GM19043 (cell line): ENCODE measurements around the gene NTM.

Experiments
- ATAC-seq: cut with Tn5 transposase; IDR thresholded peaks from one replicate; pipeline ENCODE4 v1.9.1; 2021; ENCODE audit warnings: low read depth; ENCODE audit not compliant: unreplicated experiment

Gene NTM

DNA sequence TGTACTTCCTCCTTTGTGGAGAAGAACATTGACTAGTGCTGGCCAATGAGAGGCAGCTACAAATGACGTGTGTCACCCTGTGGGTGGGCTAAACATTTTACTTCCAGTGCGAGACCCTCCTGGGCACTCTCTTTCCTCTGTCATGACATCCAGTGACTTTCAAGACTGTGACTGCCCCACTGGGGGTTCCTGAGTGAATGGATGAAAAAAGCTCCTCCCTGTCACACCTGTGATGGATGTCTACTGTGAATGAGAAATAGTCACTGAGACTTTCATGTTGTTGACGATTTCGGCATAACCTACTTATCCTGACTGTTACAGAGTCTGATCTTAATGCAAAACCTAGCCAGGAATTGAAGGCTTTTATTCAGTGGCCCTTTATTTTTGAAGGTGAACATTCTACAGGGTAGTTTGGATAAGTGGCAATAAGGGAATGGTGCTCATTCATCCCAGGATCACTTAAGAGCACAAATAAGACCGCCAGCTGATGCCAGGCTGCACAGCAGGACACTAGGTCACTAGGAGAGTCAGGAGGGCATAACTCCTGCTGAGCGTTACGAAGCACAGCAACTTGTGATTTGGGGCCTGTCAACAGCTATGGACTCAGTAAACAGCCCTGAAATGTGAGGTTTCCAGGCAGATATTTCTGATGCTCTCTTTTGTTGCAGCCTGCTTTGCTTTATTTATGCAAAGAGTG, 636.6 kb downstream of the NTM start:
- ATAC-seq: no peak

DNA sequence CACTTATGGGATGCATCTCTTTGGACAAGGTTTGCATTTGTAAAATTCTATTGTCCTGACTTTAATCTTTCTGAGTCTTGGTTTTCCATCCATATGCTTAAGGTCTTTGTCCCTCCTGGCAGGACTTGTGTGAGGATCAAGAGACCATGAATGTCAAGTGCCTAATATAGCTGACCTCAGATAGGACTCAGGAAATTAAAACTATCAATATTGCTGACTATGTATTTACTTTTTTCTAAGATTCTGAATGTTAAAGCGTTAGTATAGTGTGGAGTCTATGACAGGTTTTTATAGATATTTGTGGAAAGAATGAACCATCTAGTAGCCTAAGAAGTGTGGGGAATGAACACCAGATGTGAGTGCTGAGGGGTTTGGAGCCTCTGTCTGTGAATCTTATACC, 637.8 kb downstream of the NTM start:
- no peak for ATAC-seq

DNA sequence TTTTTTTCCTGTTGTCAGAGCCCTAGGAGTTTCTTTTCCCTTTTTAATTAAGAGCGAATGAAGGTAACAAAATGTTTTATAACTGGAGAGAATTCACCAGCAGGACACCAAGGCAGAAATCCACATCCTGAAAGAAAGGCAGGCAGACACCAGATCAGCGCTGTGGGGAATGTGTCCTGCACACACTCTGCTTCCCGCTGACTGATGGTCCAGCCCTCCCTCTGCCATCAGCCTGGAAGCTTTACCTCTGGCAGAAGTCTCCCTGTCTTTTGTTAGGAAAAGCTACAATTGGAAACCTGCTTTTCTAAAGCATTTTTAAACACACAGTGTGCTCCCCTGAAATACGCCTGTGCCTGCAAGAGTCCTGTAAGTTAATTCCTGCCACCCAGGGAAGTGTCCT, 638.5 kb downstream of the NTM start:
- ATAC-seq: no peak

DNA sequence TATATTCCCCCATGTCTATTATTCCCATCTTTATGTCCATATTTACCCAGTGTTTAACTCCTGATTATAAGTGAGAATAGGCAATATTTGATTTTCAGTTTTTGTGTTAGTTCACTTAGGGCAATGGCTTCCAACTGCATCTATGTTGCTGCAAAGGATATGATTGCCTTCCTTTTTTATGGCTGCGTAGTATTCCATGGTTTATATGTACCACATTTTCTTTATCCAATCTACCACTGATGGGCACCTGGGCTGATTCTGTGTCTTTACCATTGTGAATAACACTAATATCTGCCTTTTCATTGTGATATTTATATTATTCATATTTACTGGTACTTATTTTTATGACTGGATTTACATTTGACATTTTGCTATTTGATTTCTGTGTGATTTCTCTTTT, 649.6 kb downstream of the NTM start:
- no peak for ATAC-seq

DNA sequence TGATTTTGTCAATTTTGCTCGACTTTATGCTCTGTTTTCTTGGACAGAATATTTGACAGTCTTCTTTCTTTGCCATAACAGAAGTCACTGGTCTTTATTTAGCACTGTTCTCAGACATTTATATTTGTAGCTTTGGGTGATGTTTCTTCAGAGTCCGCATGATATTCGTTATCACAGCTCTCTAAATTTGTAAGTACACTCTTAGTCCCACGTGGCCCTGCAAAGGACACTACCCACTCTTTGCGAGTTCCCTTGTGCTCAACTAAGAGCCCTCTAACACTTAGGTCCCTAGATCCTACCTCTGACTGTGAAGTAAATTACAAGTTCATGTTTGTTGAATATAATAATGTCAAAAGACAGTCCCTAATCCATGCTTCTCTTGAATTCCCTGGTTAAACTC, 651.9 kb downstream of the NTM start:
- no peak for ATAC-seq

DNA sequence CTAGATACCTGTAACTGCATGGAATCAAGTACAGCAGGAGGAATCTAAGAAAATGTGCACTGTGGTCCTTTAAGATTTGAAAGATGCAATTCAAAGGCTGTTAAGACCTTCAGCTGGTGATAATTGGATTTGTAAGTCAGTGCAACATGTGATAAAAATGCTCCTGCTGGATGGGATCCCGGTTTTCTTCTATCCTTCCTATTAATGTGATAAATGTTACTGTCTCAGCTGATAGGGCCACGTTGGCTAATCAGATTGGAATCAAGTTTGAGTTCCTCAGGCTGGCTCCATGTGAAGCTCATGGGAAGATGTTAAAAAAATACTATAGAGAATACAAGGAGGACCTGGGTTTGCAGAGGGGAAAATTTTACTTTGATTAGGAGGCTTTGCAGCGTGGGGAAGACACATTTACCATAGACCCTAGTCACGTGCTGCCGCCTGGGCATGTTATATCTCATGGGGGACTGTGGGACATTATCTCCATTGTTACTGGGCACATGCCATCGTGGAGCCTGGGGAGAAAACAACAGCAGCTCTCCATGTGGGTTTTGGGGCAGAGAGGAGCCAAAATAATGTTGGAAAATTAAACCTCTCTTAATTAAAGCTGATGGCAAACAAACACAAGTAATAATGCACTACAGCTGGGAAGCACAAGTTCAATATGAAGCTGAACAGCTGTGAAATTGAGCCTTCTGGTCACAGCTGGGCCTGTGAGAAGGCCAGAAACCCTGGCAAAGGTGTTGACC, 652.5 kb downstream of the NTM start:
- no peak for ATAC-seq

DNA sequence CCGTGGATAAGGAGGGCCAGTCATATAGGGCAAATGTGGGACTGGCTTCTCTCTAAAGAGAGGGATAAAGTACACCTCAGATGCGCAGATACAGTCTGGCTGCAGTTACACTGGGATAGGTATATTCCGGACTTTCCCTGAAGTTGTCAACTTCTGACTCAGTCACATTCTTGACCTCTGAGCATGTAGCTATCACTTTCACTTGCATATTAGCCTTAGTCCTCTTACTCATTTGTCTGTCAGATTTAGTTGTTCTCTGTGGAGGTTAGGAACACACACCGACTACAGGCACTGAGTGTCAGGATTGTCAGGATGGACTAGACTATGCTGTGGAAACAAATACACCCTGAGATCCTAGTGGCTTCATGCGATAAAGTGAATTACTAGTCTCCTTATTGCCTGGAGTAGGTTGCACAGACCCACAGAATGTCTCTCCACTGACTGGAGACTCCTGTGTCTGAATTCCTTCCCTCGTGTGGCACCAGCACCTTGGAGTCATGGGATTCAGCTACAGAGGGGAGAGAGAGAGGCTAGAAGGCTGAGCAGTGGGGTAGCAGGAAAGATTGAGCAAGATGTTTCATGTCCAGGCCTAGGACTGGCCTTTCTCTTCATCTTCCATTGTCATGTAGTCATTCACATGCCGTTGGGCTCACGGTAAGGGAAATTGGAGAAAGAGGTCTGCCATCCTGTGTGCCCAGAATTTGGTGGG, 654.3 kb downstream of the NTM start:
- ATAC-seq: no peak

DNA sequence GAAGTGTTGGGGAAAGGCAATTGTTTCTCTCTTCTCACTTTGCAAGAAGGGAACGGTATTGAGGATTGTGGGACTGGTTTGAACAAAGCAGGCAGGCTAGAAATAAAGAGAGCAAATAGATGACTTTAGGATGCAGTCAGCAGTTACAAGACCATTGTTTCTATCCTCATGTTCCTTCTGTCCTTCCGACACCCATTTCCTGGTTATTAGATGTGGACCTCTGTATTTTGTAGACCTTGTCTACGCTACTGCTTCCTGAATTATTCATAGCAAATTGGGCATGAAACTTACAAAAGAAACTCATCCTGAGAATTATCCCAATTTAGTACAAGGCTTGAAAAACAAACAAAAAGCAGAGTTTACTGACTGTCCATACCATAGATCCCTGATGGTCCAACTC, 656.3 kb downstream of the NTM start:
- ATAC-seq: no peak

DNA sequence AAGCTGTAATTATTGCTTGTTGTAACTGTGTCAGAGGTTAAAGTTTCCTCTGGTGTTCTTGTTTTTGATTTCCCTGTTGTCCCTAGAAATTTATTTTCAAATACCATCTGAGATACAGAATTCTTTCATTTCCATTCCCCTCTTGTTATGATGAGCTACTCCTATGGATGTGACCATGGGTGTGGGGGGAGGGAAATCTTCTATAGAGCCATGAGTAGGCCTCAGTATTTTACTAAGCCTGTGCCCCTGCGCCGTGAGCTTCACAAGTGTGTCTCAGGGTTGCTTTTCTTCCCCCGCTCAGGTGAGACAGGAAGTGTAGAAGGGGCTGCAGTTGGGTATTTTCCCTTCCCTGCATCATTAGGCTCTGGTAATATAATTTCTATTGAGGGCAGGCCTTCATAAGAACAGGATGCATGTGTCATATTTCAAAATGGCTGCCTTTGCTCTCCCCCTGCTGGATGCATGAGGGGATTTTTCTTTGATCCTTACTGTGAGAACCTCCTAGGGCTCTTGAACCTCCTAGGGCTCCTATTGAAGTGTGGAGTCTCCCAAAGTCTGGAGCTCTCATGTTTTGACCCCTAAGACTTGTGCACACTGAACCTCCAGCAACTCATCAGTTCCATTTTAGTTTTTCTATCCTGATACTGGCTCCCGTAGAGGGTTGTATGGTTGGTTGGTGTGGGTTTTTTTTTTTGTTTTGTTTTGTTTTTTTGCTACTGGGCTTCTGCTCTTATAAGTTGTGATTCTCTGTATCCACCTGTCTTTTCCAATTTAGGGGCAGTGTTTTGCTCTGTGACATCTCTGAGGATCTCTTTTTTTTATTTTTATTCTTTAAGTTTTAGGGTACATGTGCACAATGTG, 658.2 kb downstream of the NTM start:
- ATAC-seq: peak; percentile 67

DNA sequence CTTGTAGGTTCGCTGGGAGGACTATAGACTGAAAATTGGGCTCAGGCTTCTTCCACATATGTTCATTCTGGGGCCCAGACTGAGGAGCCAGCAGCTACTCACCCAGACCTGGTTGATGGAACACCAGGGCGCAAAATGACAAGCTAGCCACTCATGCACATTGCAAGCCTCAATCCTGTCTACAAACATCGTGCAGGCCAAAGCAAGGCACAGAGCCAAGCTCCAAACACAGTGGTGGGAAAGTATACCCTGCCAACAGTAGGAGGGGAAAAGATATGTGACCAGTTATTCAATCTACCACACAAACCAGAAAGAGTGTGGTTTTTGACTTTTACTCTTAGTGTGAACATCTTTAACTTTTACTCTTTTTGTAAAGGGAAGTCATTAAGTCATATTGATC, 660.5 kb downstream of the NTM start:
- no peak for ATAC-seq

DNA sequence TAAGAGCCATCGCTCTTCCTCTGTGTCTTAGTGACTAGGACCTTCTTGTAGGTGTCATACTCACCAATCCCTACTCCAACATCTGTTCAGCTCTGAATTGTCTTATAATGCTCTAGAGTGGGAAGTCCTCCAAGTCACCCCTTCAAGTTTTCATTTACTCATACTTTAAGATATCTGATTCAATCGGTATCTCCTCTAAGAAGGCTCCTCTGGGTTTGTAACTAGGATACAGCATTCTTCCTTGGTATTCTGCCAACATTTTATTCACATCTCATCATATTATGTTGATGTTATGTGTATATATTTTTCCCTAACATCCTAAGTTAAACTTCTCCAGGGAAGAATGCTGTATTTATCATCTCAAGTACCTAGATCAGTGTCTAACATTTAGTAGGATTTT, 662.1 kb downstream of the NTM start:
- ATAC-seq: no peak

DNA sequence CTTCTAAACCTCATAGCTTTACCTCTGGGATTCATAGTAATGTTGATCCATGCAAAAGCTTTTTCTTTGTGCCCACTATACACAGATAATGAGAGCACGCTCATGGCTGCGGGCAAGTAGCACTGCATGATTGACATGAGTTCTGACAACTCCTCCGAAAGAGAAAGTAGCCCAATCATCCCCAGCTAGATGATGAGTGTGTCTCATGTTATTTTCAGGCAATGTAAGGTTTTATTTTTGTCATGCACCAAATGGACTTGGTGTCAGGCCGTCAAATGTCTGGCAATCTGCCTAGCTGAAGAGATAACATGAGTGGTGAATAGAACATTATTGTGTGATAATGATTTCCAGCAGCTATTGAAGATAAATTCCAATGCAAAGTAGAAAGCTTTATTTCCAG, 662.6 kb downstream of the NTM start:
- no peak for ATAC-seq

DNA sequence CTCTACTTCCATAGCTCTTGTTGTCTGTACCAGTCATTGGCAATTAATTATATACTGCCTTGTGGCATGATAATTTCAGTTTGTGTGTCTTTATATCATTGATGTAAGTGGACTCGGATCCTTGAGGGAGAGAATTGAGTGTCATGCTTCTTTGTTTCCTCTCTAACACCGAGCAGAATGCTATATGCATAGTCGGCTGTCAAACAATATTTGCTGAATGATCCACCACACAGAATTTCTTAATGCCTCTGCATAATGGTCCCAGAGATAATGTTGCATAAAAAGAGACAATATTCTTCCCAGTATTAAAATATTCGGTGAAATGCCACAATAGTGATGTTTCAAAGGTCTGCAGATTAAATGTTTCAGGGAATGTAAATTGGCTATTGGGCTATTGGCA, 664.8 kb downstream of the NTM start:
- ATAC-seq: no peak

DNA sequence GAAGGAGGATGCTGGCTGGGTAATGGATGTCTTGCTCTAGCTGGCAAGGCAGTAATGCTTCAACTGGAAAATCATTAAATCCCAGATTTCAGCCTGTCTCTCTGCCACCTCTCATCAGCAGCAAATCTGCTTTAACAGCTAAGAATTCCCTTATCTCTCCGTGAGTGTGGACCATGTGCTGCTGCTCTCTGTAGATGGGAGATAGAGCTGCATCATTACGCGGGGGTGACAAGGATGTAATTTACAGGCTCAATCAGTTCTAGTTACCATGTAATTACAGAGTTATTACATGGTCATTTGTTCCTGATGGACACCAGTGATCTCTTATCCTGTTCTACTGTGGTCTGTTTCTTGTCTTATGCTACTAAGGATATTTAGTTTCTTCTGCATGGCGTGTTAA, 665.4 kb downstream of the NTM start:
- ATAC-seq: no peak

DNA sequence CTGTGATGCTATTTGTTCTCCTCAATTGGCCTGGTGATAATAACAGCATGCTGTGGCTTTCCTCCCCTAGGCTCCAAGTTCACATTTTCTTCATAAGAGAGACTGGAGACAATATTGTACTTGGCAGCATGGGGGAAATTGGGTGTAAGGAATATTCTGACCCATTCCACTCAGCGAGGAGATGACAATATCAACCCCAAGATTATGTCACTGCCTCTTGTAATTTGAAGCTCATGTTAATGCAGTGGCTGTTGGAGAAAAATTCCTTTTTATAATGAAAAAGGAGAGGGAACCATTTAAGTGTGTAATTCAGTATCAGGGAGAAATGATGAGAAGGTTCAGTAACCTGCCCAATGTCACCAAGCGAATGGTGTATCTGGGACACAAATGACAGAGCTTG, 665.8 kb downstream of the NTM start:
- ATAC-seq: no peak

DNA sequence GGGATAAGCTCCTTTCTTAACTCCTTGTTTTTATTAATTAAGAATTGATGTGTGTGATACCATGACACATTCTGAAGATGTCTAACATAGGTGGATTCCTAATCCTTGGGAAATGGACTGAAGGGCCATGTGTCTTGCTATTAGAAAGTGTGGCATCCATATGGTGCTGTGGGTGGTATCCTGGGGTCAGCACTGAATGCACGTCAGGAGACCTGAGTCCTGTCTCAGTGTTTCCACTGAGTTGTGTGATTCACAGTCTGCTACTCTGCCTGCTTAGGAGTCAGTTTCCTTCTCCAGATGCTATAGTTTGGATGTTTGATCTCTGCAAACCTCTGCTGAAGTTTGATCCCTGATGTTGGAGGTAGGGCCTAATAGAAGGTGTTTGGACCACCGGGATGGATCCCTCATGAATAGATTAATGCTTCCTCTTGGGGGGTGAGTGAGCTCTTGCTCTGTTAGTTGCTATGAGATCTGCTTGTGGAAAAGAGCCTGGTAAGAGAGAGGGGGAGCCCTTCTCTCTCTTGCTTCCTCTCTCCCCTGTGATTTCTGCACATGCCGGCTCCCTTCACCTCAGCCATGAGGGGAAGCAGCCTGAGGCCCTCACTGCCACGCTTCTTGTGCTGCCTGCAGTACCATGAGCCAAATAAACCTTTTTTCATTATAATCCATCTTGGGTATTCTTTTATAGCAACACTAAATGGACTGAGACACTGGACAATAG, 666.5 kb downstream of the NTM start:
- ATAC-seq: no peak

DNA sequence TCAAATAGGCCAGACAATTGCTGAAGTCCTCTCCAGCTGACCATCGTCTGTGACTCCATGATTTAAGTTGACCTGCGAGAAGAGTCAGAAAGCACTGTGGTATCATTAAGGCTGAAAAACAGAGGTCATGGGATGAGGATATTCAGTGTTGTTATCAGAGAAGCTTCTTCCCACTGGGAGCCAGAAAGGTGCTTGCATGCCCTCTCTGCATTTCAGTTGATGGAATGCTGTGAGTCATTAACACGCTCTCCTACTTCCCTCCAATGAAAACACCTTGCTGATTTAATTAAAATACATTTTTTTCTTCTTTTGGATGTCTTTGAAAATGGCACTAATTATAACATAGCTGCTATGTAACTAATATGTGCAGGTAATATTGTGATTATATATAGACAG, 667.0 kb downstream of the NTM start:
- ATAC-seq: no peak

DNA sequence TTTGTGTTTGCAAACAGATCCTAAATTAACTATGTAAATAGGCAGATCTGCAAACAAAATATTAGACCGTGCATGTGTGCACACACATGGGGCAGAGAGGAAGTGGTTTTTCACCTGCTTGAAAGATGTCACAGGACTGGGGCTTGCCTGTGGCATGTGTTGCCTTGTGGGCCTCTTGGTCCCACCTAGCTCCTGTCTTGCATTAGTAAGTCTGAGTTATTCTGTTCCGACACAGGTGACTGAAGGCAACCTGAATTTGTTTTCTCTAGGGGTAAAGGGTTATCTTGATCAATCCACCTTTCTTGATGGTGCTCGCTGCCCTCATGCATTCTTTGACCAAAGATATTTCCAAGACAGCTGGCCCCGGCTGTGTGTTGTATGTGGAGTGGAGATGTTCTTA, 667.5 kb downstream of the NTM start:
- ATAC-seq: no peak

DNA sequence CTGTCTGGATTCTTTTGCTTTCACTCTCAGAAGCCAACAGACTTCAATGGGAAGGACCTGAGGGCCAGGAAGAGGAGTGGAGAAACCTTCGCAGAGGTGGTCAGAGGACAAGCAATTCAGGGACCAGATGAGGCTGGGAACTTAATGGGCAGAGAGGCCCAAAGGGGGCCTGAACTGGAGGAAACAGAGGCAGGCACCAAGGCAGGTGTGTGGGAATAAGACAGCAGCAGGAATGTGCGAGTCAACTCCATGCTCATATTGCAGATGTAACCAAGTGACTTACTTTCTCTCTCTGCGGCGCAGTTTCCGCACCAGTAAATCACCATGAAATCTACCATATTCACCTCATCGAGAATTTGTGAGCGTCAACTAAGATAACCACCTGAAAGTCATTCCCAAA, 669.1 kb downstream of the NTM start:
- ATAC-seq: no peak

DNA sequence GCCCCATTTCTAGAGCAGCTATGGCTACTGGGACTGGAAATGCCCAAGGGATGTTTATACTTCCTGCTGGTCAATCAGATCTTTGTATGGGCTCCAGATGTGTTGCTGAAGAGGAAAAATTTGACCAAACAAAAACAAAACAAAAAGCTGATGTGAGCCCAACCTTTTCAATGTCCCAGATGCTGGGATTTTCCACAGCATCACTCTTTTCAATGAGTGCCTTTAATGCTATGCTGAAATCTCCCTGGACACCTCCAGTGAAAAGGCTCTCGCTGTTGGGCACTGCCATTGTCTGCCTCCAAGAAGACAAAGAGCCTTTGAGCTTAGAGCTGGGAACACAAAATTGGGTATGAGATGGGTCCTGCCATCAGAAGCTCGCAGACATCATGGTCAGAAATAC, 671.9 kb downstream of the NTM start:
- ATAC-seq: no peak
